Spleen (tissue), 7 donors: ENCODE data around the gene DPYSL3.

ENCODE experiments used
- CTCF ChIP-seq, 11 experiments: fragments of 200-600 bp in 7 of 11; fragments of 450-650 bp in 4 of 11; sonication (generic) in 4 of 11; IDR thresholded peaks in 8 of 11; conservative IDR thresholded peaks in 3 of 11; 1 replicate in 7 of 11; 2 replicates in 4 of 11; pipeline versions ENCODE4 v1.4.0 to v1.8.0; 2016 to 2021; ENCODE audit warnings: antibody characterized with exemption in 11 of 11, inconsistent platforms in 4 of 11, mild to moderate bottlenecking in 1 of 11
- POLR2A ChIP-seq, 3 donors: fragments of 450-650 bp; IDR thresholded peaks; one replicate each; pipeline ENCODE4 v1.5.1; 2017; ENCODE audit warnings: antibody characterized with exemption in 3 of 3, mild to moderate bottlenecking in 1 of 3
- donor health status: DM: no; HTN: no; CAD: no; lungs with moderate emphysema.
- donor health status: DM: no; HTN: no; CAD: no.
- donor health status: DM: no; HTN: no; CAD: no.

GRCh38 chr5:147372191-147372590 is 137.7 kb downstream of the DPYSL3 start:
- TF ChIP-seq CTCF (IDR thresholded peaks at IDR 0.05 in 8 of 11, conservative IDR thresholded peaks at IDR 0.05 in 3 of 11) (no peak), POLR2A (IDR thresholded peaks at IDR 0.05) (no peak)
